Measurements from ENCODE around the gene KYAT1.

KYAT1 gene

GRCh38 chr9:128828267-128828666, 53.5 kb downstream of the KYAT1 start:
- H3K9me3 ChIP-seq (ENCODE audit: control insufficient read depth, low read length) = no peaks in the 10 kb centered on the region
- H3K36me3 ChIP-seq (ENCODE audit: control insufficient read depth, insufficient read depth, low read length) = peaks cover 25% of the 10 kb centered on the region
- no peak overlapping the region for H3K27ac ChIP-seq (ENCODE audit: insufficient read depth, low read depth, low read length, poor library complexity, severe bottlenecking)
- H3K4me1 ChIP-seq (ENCODE audit: control insufficient read depth, insufficient read depth, low read length) = no peaks in the 10 kb centered on the region
- H3K4me3 ChIP-seq (ENCODE audit: insufficient read depth, low read depth, low read length) = no peak overlapping the region
- 94 to 95% methylated on average over 8 of the region's 8 CpGs for WGBS, 2 experiments
- H3K27me3 ChIP-seq (ENCODE audit: control insufficient read depth, insufficient read depth, low read length, poor library complexity, severe bottlenecking) = no peaks in the 10 kb centered on the region

GRCh38 chr9:128825923-128826700, 55.6 kb downstream of the KYAT1 start:
- WGBS, 2 experiments = 95% methylated on average over 22 of the region's 22 CpGs
- peaks cover 25% of the 10 kb centered on the region for H3K36me3 ChIP-seq (ENCODE audit: control insufficient read depth, insufficient read depth, low read length)

DNA sequence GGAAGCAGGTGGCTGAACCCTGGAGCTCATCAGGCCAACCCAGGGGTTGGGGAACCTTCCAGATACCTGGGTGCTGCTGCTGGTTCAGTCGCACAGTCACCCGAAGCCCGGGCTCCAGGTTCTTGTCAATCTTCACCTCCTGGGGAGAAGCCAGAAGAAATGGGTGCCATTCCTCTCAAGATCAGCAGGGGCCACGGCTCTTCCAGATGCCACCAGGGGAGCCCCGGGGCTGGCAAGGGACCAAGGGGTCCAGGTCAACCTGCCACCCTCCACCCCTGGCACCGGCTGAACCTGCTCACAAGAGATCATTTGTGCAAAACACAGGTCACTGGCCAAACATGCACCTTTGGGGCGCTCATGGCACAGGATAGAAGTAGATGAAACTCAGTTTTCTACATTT, 56.8 kb downstream of the KYAT1 start:
- no peak overlapping the region for H3K27ac ChIP-seq (ENCODE audit: insufficient read depth, low read depth, low read length, poor library complexity, severe bottlenecking)
- H3K27me3 ChIP-seq (ENCODE audit: control insufficient read depth, insufficient read depth, low read length, poor library complexity, severe bottlenecking) = no peaks in the 10 kb centered on the region
- 95 to 96% methylated on average over 7 of the region's 7 CpGs for WGBS, 2 experiments
- no peaks in the 10 kb centered on the region for H3K9me3 ChIP-seq (ENCODE audit: control insufficient read depth, low read length)
- H3K36me3 ChIP-seq (ENCODE audit: control insufficient read depth, insufficient read depth, low read length) = peaks cover 25% of the 10 kb centered on the region
- H3K4me1 ChIP-seq (ENCODE audit: control insufficient read depth, insufficient read depth, low read length) = peaks cover 4% of the 10 kb centered on the region
- no peak overlapping the region for H3K4me3 ChIP-seq (ENCODE audit: insufficient read depth, low read depth, low read length)

More at GRCh38 chr9:128825923-128826700, 55.6 kb downstream of the KYAT1 start:
- Histone ChIP-seq H3K27ac (ENCODE audit: insufficient read depth, low read depth, low read length, poor library complexity, severe bottlenecking) (no peak overlapping the region), H3K9me3 (ENCODE audit: control insufficient read depth, low read length) (no peaks in the 10 kb centered on the region), H3K4me1 (ENCODE audit: control insufficient read depth, insufficient read depth, low read length) (no peaks in the 10 kb centered on the region), H3K4me3 (ENCODE audit: insufficient read depth, low read depth, low read length) (no peak overlapping the region), H3K27me3 (ENCODE audit: control insufficient read depth, insufficient read depth, low read length, poor library complexity, severe bottlenecking) (no peaks in the 10 kb centered on the region)

GRCh38 chr9:128823903-128824406, 57.8 kb downstream of the KYAT1 start:
- Histone ChIP-seq H3K27ac (ENCODE audit: insufficient read depth, low read depth, low read length, poor library complexity, severe bottlenecking) (no peak overlapping the region), H3K36me3 (ENCODE audit: control insufficient read depth, insufficient read depth, low read length) (peaks cover 25% of the 10 kb centered on the region), H3K9me3 (ENCODE audit: control insufficient read depth, low read length) (no peaks in the 10 kb centered on the region), H3K27me3 (ENCODE audit: control insufficient read depth, insufficient read depth, low read length, poor library complexity, severe bottlenecking) (peaks cover 4% of the 10 kb centered on the region), H3K4me3 (ENCODE audit: insufficient read depth, low read depth, low read length) (no peak overlapping the region), H3K4me1 (ENCODE audit: control insufficient read depth, insufficient read depth, low read length) (peaks cover 7% of the 10 kb centered on the region)
- 94 to 95% methylated on average over 12 of the region's 12 CpGs for WGBS, 2 experiments

DNA sequence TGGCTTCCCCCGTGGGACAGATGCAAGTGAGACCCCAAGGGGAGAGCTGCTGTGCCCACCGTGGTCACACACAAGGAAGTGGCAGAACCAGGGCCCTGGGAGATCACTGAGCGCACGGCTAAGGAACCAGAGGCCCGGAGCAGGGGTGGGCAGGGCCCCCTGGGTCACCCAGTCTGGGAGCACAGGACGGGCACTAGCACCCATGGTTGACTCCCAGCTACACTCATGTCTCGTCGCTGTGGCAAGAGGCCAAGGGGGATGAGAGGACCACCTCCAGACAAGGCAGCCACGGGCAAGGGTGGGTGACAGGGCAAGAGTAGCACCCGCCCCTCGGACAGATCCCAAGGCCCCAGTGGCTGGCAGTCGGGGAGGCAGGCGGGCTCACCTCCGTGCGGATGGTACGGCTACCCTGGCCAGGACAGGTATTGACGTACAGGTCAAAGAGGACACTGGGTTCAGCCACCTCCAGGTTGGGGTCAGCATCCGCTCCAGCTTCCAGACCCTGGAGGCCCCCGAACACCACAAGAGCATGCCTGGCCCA, 58.3 kb downstream of the KYAT1 start:
- WGBS, 2 experiments = 96% methylated on average over 19 of the region's 19 CpGs
- H3K9me3 ChIP-seq (ENCODE audit: control insufficient read depth, low read length) = no peaks in the 10 kb centered on the region
- peaks cover 5% of the 10 kb centered on the region for H3K27me3 ChIP-seq (ENCODE audit: control insufficient read depth, insufficient read depth, low read length, poor library complexity, severe bottlenecking)
- no peak overlapping the region for H3K4me3 ChIP-seq (ENCODE audit: insufficient read depth, low read depth, low read length)
- peaks cover 7% of the 10 kb centered on the region for H3K4me1 ChIP-seq (ENCODE audit: control insufficient read depth, insufficient read depth, low read length)
- peaks cover 25% of the 10 kb centered on the region for H3K36me3 ChIP-seq (ENCODE audit: control insufficient read depth, insufficient read depth, low read length)
- H3K27ac ChIP-seq (ENCODE audit: insufficient read depth, low read depth, low read length, poor library complexity, severe bottlenecking) = no peak overlapping the region

- H3K4me1 ChIP-seq (ENCODE audit: control insufficient read depth, insufficient read depth, low read length) = peaks cover 7% of the 10 kb centered on the region
These were observed 59.2 kb downstream of the KYAT1 start for GRCh38 chr9:128822407-128823042.

GRCh38 chr9:128821584-128822406, 60.0 kb downstream of the KYAT1 start:
- Histone ChIP-seq H3K27ac (ENCODE audit: insufficient read depth, low read depth, low read length, poor library complexity, severe bottlenecking) (no peak overlapping the region), H3K27me3 (ENCODE audit: control insufficient read depth, insufficient read depth, low read length, poor library complexity, severe bottlenecking) (peaks cover 5% of the 10 kb centered on the region), H3K4me1 (ENCODE audit: control insufficient read depth, insufficient read depth, low read length) (peaks cover 7% of the 10 kb centered on the region), H3K36me3 (ENCODE audit: control insufficient read depth, insufficient read depth, low read length) (peaks cover 17% of the 10 kb centered on the region), H3K4me3 (ENCODE audit: insufficient read depth, low read depth, low read length) (no peak overlapping the region), H3K9me3 (ENCODE audit: control insufficient read depth, low read length) (no peaks in the 10 kb centered on the region)
- WGBS, 2 experiments = 93% methylated on average over 16 of the region's 16 CpGs

More at GRCh38 chr9:128822407-128823042, 59.2 kb downstream of the KYAT1 start:
- Histone ChIP-seq H3K9me3 (ENCODE audit: control insufficient read depth, low read length) (no peaks in the 10 kb centered on the region), H3K27ac (ENCODE audit: insufficient read depth, low read depth, low read length, poor library complexity, severe bottlenecking) (no peak overlapping the region), H3K4me3 (ENCODE audit: insufficient read depth, low read depth, low read length) (no peak overlapping the region), H3K36me3 (ENCODE audit: control insufficient read depth, insufficient read depth, low read length) (peaks cover 25% of the 10 kb centered on the region), H3K27me3 (ENCODE audit: control insufficient read depth, insufficient read depth, low read length, poor library complexity, severe bottlenecking) (peaks cover 5% of the 10 kb centered on the region)
- 95 to 96% methylated on average over 22 of the region's 22 CpGs for WGBS, 2 experiments

GRCh38 chr9:128820665-128821583, 60.8 kb downstream of the KYAT1 start:
- WGBS, 2 experiments = 91% methylated on average over 24 of the region's 24 CpGs
- peaks cover 5% of the 10 kb centered on the region for H3K27me3 ChIP-seq (ENCODE audit: control insufficient read depth, insufficient read depth, low read length, poor library complexity, severe bottlenecking)
- peaks cover 11% of the 10 kb centered on the region for H3K36me3 ChIP-seq (ENCODE audit: control insufficient read depth, insufficient read depth, low read length)

More at GRCh38 chr9:128820665-128821583, 60.8 kb downstream of the KYAT1 start:
- Histone ChIP-seq H3K9me3 (ENCODE audit: control insufficient read depth, low read length) (no peaks in the 10 kb centered on the region), H3K4me1 (ENCODE audit: control insufficient read depth, insufficient read depth, low read length) (peaks cover 7% of the 10 kb centered on the region), H3K27ac (ENCODE audit: insufficient read depth, low read depth, low read length, poor library complexity, severe bottlenecking) (no peak overlapping the region), H3K4me3 (ENCODE audit: insufficient read depth, low read depth, low read length) (no peak overlapping the region)

Data from ectodermal cell (in vitro differentiated cells).